ENCODE data around the gene RPAP3. TPM values are rescaled to one million over a fixed set of nuclear protein-coding genes. Genes with fewer than 3 reads are reported as not detected.

RPAP3 gene
- total and polyA plus RNA-seq, 2 experiments from 2014 or later: 31.4 to 69.9 TPM

DNA sequence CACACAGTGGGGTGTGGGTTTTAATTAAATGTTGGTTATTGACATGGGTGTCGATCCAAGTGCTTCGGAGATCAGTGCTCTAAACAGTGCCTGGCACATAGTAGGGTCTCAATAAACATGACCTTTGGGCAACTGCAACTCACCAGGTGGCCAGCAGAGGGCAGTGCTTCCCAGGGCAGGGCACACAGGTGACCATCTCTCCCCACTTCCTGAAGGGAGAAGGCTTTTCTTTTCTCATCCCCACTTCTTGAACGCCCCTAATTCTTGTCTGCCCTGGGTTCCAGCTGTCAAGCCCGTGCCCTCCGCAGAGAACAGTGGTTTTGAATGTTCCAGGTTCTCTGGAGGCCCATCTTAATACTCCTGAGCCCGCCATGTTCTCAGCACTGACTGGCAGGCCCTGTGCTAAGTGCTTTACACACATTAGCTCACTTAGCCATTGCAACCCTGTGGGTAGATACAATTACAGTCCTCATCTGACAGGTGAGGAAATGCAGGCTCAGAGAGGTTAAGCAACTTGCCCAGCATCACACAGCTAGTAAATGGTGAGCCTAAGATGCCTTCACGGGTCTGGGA lies 36.5 kb upstream of the RPAP3 start:
- no peak overlapping the region for H3K4me2 ChIP-seq
- H3K27me3 ChIP-seq (ENCODE audit: insufficient read depth): no peaks in the 10 kb centered on the region
- Mint-ChIP-seq H3K27ac (no peak overlapping the region), H3K4me1 (peaks cover 40% of the 10 kb centered on the region), H3K4me3 (no peak overlapping the region), H3K36me3 (ENCODE audit: low read depth) (no peaks in the 10 kb centered on the region; the same call in 2 of the 3 replicates), H3K9me3 (no peaks in the 10 kb centered on the region; the same call in 2 of the 3 replicates), H3K27me3 (ENCODE audit: insufficient read depth, low read depth, poor library complexity) (peaks cover 26% of the 10 kb centered on the region)
- H3K36me3 ChIP-seq (ENCODE audit: insufficient read depth): no peaks in the 10 kb centered on the region
- TF ChIP-seq, protein P1, sequence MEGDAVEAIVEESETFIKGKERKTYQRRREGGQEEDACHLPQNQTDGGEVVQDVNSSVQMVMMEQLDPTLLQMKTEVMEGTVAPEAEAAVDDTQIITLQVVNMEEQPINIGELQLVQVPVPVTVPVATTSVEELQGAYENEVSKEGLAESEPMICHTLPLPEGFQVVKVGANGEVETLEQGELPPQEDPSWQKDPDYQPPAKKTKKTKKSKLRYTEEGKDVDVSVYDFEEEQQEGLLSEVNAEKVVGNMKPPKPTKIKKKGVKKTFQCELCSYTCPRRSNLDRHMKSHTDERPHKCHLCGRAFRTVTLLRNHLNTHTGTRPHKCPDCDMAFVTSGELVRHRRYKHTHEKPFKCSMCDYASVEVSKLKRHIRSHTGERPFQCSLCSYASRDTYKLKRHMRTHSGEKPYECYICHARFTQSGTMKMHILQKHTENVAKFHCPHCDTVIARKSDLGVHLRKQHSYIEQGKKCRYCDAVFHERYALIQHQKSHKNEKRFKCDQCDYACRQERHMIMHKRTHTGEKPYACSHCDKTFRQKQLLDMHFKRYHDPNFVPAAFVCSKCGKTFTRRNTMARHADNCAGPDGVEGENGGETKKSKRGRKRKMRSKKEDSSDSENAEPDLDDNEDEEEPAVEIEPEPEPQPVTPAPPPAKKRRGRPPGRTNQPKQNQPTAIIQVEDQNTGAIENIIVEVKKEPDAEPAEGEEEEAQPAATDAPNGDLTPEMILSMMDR (conservative IDR thresholded peaks at IDR 0.05; ENCODE audit: low read depth in 2 of 2): peak; percentile 98 to 99
- TF ChIP-seq EZH2 (IDR thresholded peaks at IDR 0.05; ENCODE audit: low read depth, unreplicated experiment): no peak
- no peaks in the 10 kb centered on the region for H3K79me2 ChIP-seq (replicated peaks; ENCODE audit: insufficient read depth)
- H3K9me2 ChIP-seq (ENCODE audit: insufficient read depth): no peaks in the 10 kb centered on the region
- no peak overlapping the region for H2AFZ ChIP-seq
- no peak overlapping the region for H3K27ac ChIP-seq (ENCODE audit: low read depth)
- H3K4me3 ChIP-seq: no peak overlapping the region
- DNase-seq (ENCODE audit: low spot score): peak; percentile 79
- H3F3A ChIP-seq (replicated peaks; ENCODE audit: low read depth): no peaks in the 10 kb centered on the region
- peak; percentile 49 for ATAC-seq
- H3K4me1 ChIP-seq (ENCODE audit: insufficient read depth): 0 out of 2 replicates have a peak, but pooled peaks cover 4% of the 10 kb centered on the region
- H4K20me1 ChIP-seq (replicated peaks; ENCODE audit: insufficient read depth): no peaks in the 10 kb centered on the region

DNA sequence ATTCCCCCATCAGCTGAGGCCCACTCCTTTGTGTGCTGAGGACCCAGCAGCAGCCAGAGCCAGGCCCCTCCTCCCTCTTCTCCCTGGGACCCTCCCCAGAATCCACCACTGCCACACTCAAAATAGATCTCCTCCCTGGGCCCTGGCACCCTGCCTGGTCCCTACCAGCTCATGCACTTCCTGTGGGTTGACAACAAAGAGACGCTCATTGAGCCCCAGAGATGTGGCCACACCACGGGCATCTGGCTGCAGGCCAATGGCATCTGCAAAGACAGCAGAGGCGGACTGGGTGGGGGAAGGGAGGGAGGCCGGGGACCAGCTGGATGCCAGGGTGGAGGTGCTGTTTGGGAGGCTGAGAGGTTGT lies 35.5 kb upstream of the RPAP3 start:
- no peaks in the 10 kb centered on the region for H3K36me3 ChIP-seq (ENCODE audit: insufficient read depth)
- H3K4me2 ChIP-seq: no peak overlapping the region
- Mint-ChIP-seq H3K27ac (no peak overlapping the region), H3K9me3 (no peaks in the 10 kb centered on the region; the same call in 2 of the 3 replicates), H3K4me1 (peaks cover 37% of the 10 kb centered on the region), H3K4me3 (no peak overlapping the region), H3K36me3 (ENCODE audit: low read depth) (no peaks in the 10 kb centered on the region; the same call in 2 of the 3 replicates), H3K27me3 (ENCODE audit: insufficient read depth, low read depth, poor library complexity) (peaks cover 23% of the 10 kb centered on the region)
- H3K4me3 ChIP-seq: no peak overlapping the region
- TF ChIP-seq, protein P2, sequence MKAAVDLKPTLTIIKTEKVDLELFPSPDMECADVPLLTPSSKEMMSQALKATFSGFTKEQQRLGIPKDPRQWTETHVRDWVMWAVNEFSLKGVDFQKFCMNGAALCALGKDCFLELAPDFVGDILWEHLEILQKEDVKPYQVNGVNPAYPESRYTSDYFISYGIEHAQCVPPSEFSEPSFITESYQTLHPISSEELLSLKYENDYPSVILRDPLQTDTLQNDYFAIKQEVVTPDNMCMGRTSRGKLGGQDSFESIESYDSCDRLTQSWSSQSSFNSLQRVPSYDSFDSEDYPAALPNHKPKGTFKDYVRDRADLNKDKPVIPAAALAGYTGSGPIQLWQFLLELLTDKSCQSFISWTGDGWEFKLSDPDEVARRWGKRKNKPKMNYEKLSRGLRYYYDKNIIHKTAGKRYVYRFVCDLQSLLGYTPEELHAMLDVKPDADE (IDR thresholded peaks at IDR 0.05): no peak
- TF ChIP-seq EZH2phosphoT487 (IDR thresholded peaks at IDR 0.05; ENCODE audit: unreplicated experiment) (no peak), POLR2AphosphoS5 (IDR thresholded peaks at IDR 0.05; ENCODE audit: low read depth) (no peak), CREB1 (CRISPR knock-in tag; IDR thresholded peaks at IDR 0.05; ENCODE audit: low read depth) (no peak)
- TF ChIP-seq, protein P1 (conservative IDR thresholded peaks at IDR 0.05; ENCODE audit: low read depth in 2 of 2): no peak
- no peak overlapping the region for H3K27ac ChIP-seq (ENCODE audit: low read depth)
- no peak for DNase-seq (ENCODE audit: low spot score)
- H3K27me3 ChIP-seq (ENCODE audit: insufficient read depth): no peaks in the 10 kb centered on the region
- H3F3A ChIP-seq (replicated peaks; ENCODE audit: low read depth): no peaks in the 10 kb centered on the region
- no peak overlapping the region for H2AFZ ChIP-seq
- 0 out of 2 replicates have a peak, but pooled peaks cover 4% of the 10 kb centered on the region for H3K4me1 ChIP-seq (ENCODE audit: insufficient read depth)
- no peaks in the 10 kb centered on the region for H3K79me2 ChIP-seq (replicated peaks; ENCODE audit: insufficient read depth)
- no peaks in the 10 kb centered on the region for H4K20me1 ChIP-seq (replicated peaks; ENCODE audit: insufficient read depth)
- H3K9me2 ChIP-seq (ENCODE audit: insufficient read depth): no peaks in the 10 kb centered on the region
- ATAC-seq: peak; percentile 16

Measured in GM23338 (cell line).